ENCODE data around the gene TNFRSF6B. TPM values are rescaled to one million over a fixed set of nuclear protein-coding genes. Genes with fewer than 3 reads are reported as not detected.

Gene TNFRSF6B
- total RNA-seq, 5 donors from 2014 or later (not counting 1 experiment from before 2014, with no cell fraction given) = 0.37 to 1.5 (median 0.91) TPM; not detected in 1

GRCh38 chr20:63708301-63709148, 12.1 kb downstream of the TNFRSF6B start:
- CTCF ChIA-PET = interaction anchor here (0.5 to 1.6 kb wide), 6 partner anchors 11 to 171 kb away, joined by 3 to 20 read pairs (median 6); partner anchors contain the start of genes LIME1 (in 1 of the 2), PTK6 (in 1 of the 2) and TPD52L2 (in 1 of the 2)
- H3K27me3 ChIP-seq (replicated peaks in 1 of 2; ENCODE audit: control insufficient read depth in 2 of 2, extremely low read depth in 1 of 2, insufficient read depth in 2 of 2, low read length in 1 of 2) = no peaks in the 10 kb centered on the region
- DNase-seq (peak in 2 of 35 experiments; percentile 15 to 32), ATAC-seq (replicated peaks in 1 of 4) (peak in 3 of 4 experiments; percentile 2 to 9 (median 2))
- peaks cover 21 to 54% of the 10 kb centered on the region in 2 donors for H3K36me3 ChIP-seq (ENCODE audit: control insufficient read depth in 2 of 2, extremely low read depth in 1 of 2, insufficient read depth in 1 of 2, low read length in 1 of 2)
- WGBS (ENCODE audit: insufficient coverage) = 23% methylated on average over 65 of the region's 67 CpGs
- H3K27ac Mint-ChIP-seq = peak overlapping the region; percentile 46 to 66
- POLR2A ChIA-PET = interaction anchor here (0.6 to 1.0 kb wide), 4 partner anchors 27 to 488 kb away, joined by 3 read pairs; partner anchors contain the start of genes HELZ2 (in 1 of the 2) and LIME1 (in 1 of the 2)
- peaks cover 33% of the 10 kb centered on the region for H3K36me3 Mint-ChIP-seq
- peak overlapping the region; percentile 77 to 88 (median 78) for H3K4me3 Mint-ChIP-seq
- peaks cover 13 to 51% of the 10 kb centered on the region in 2 experiments for H3K4me1 ChIP-seq (ENCODE audit: control insufficient read depth in 1 of 2, extremely low read depth in 1 of 2, insufficient read depth in 2 of 2, low read length in 2 of 2)
- no peaks in the 10 kb centered on the region for H3K9me3 Mint-ChIP-seq
- H3K4me3 ChIP-seq (ENCODE audit: control insufficient read depth in 1 of 2, extremely low read depth in 1 of 2, low read length in 1 of 2) = peak overlapping the region; percentile 70 to 82
- no peaks in the 10 kb centered on the region for H3K27me3 Mint-ChIP-seq
- no peaks in the 10 kb centered on the region for H3K9me3 ChIP-seq
- H3K4me1 Mint-ChIP-seq = peaks cover 46 to 54% (median 51%) of the 10 kb centered on the region in 3 donors
- H3K27ac ChIP-seq (ENCODE audit: low read length) = peak overlapping the region; percentile 2

GRCh38 chr20:63709149-63709527, 12.7 kb downstream of the TNFRSF6B start:
- CTCF ChIA-PET = no interaction called here
- ATAC-seq (replicated peaks in 1 of 4) (no peak), DNase-seq (no peak)
- Histone ChIP-seq H3K36me3 (ENCODE audit: control insufficient read depth in 2 of 2, extremely low read depth in 1 of 2, insufficient read depth in 1 of 2, low read length in 1 of 2) (peaks cover 16 to 53% of the 10 kb centered on the region in 2 donors), H3K4me3 (ENCODE audit: control insufficient read depth in 1 of 2, extremely low read depth in 1 of 2, low read length in 1 of 2) (peak overlapping the region; percentile 70 to 82), H3K27me3 (replicated peaks in 1 of 2; ENCODE audit: control insufficient read depth in 2 of 2, extremely low read depth in 1 of 2, insufficient read depth in 2 of 2, low read length in 1 of 2) (no peaks in the 10 kb centered on the region), H3K9me3 (no peaks in the 10 kb centered on the region), H3K4me1 (ENCODE audit: control insufficient read depth in 1 of 2, extremely low read depth in 1 of 2, insufficient read depth in 2 of 2, low read length in 2 of 2) (peaks cover 13 to 54% of the 10 kb centered on the region in 2 experiments), H3K27ac (ENCODE audit: low read length) (no peak overlapping the region)
- POLR2A ChIA-PET = no interaction called here
- H3K4me1 Mint-ChIP-seq = peaks cover 46 to 57% (median 51%) of the 10 kb centered on the region in 3 donors
- H3K9me3 Mint-ChIP-seq = no peaks in the 10 kb centered on the region
- peak overlapping the region in 1 of 2 donors; percentile 66 for H3K27ac Mint-ChIP-seq
- no peaks in the 10 kb centered on the region for H3K27me3 Mint-ChIP-seq
- H3K4me3 Mint-ChIP-seq = peak overlapping the region; percentile 77 to 88 (median 78)
- peaks cover 36% of the 10 kb centered on the region for H3K36me3 Mint-ChIP-seq
- WGBS (ENCODE audit: insufficient coverage) = 91% methylated on average over 7 of the region's 17 CpGs

GRCh38 chr20:63711085-63711645, 14.7 kb downstream of the TNFRSF6B start:
- H3K4me1 ChIP-seq (ENCODE audit: control insufficient read depth in 1 of 2, extremely low read depth in 1 of 2, insufficient read depth in 2 of 2, low read length in 2 of 2) = peaks cover 13 to 47% of the 10 kb centered on the region in 2 experiments
- H3K27ac Mint-ChIP-seq = peak overlapping the region; percentile 31 to 34
- peaks cover 48 to 61% (median 59%) of the 10 kb centered on the region in 3 donors for H3K4me1 Mint-ChIP-seq
- WGBS (ENCODE audit: insufficient coverage) = 95% methylated on average over 7 of the region's 12 CpGs
- ATAC-seq (replicated peaks in 1 of 4) = no peak
- ChIA-PET POLR2A (no interaction called here), CTCF (no interaction called here)
- H3K36me3 Mint-ChIP-seq = peaks cover 47% of the 10 kb centered on the region
- H3K4me3 ChIP-seq (ENCODE audit: control insufficient read depth in 1 of 2, extremely low read depth in 1 of 2, low read length in 1 of 2) = no peak overlapping the region
- no peak for DNase-seq
- H3K4me3 Mint-ChIP-seq = peak overlapping the region in 1 of 3 donors; percentile 88
- H3K27ac ChIP-seq (ENCODE audit: low read length) = no peak overlapping the region
- no peaks in the 10 kb centered on the region for H3K9me3 ChIP-seq
- no peaks in the 10 kb centered on the region for H3K27me3 Mint-ChIP-seq
- H3K9me3 Mint-ChIP-seq = peaks cover 0 to 6% (median 2%) of the 10 kb centered on the region in 3 donors
- H3K36me3 ChIP-seq (ENCODE audit: control insufficient read depth in 2 of 2, extremely low read depth in 1 of 2, insufficient read depth in 1 of 2, low read length in 1 of 2) = peaks cover 17 to 44% of the 10 kb centered on the region in 2 donors
- H3K27me3 ChIP-seq (replicated peaks in 1 of 2; ENCODE audit: control insufficient read depth in 2 of 2, extremely low read depth in 1 of 2, insufficient read depth in 2 of 2, low read length in 1 of 2) = no peaks in the 10 kb centered on the region

- Histone ChIP-seq H3K36me3 (ENCODE audit: control insufficient read depth in 2 of 2, extremely low read depth in 1 of 2, insufficient read depth in 1 of 2, low read length in 1 of 2) (peaks cover 17 to 43% of the 10 kb centered on the region in 2 donors), H3K9me3 (no peaks in the 10 kb centered on the region), H3K27me3 (replicated peaks in 1 of 2; ENCODE audit: control insufficient read depth in 2 of 2, extremely low read depth in 1 of 2, insufficient read depth in 2 of 2, low read length in 1 of 2) (no peaks in the 10 kb centered on the region), H3K4me1 (ENCODE audit: control insufficient read depth in 1 of 2, extremely low read depth in 1 of 2, insufficient read depth in 2 of 2, low read length in 2 of 2) (peaks cover 13 to 36% of the 10 kb centered on the region in 2 experiments), H3K27ac (ENCODE audit: low read length) (no peak overlapping the region), H3K4me3 (ENCODE audit: control insufficient read depth in 1 of 2, extremely low read depth in 1 of 2, low read length in 1 of 2) (no peak overlapping the region)
- Mint-ChIP-seq H3K4me1 (peaks cover 44 to 62% (median 57%) of the 10 kb centered on the region in 3 donors), H3K9me3 (peaks cover 0 to 8% (median 2%) of the 10 kb centered on the region in 3 donors), H3K27me3 (no peaks in the 10 kb centered on the region), H3K36me3 (peaks cover 50% of the 10 kb centered on the region), H3K27ac (no peak overlapping the region), H3K4me3 (peak overlapping the region in 2 of 3 donors; percentile 0 to 48)
- POLR2A ChIA-PET = no interaction called here
- no peak for DNase-seq
- no peak for ATAC-seq (replicated peaks in 1 of 4)
- CTCF ChIA-PET = interaction anchor here in 1 of 2 donors (0.6 kb wide), 1 partner anchor 136 kb away, joined by 3 read pairs; no protein-coding TSS in a partner anchor
- WGBS (ENCODE audit: insufficient coverage) = no CpG with 5 or more reads among the region's 1 CpG
Observed at GRCh38 chr20:63712191-63712590, 15.7 kb downstream of the TNFRSF6B start.

- H3K36me3 ChIP-seq (ENCODE audit: control insufficient read depth in 2 of 2, extremely low read depth in 1 of 2, insufficient read depth in 1 of 2, low read length in 1 of 2) = peaks cover 17 to 52% of the 10 kb centered on the region in 2 donors
- WGBS (ENCODE audit: insufficient coverage) = no CpG with 5 or more reads among the region's 5 CpGs
- DNase-seq = no peak
- no peak overlapping the region for H3K4me3 ChIP-seq (ENCODE audit: control insufficient read depth in 1 of 2, extremely low read depth in 1 of 2, low read length in 1 of 2)
- no peaks in the 10 kb centered on the region for H3K27me3 Mint-ChIP-seq
- ATAC-seq (replicated peaks in 1 of 4) = no peak
- no peaks in the 10 kb centered on the region for H3K9me3 ChIP-seq
- H3K27ac ChIP-seq (ENCODE audit: low read length) = no peak overlapping the region
- ChIA-PET POLR2A (interaction anchor here in 1 of 2 donors (0.7 kb wide), 1 partner anchor 83 kb away, joined by 3 read pairs; no protein-coding TSS in a partner anchor), CTCF (no interaction called here)
- no peaks in the 10 kb centered on the region for H3K27me3 ChIP-seq (replicated peaks in 1 of 2; ENCODE audit: control insufficient read depth in 2 of 2, extremely low read depth in 1 of 2, insufficient read depth in 2 of 2, low read length in 1 of 2)
- H3K9me3 Mint-ChIP-seq = peaks cover 0 to 15% (median 8%) of the 10 kb centered on the region in 3 donors
- no peak overlapping the region for H3K27ac Mint-ChIP-seq
- peaks cover 6 to 20% of the 10 kb centered on the region in 2 experiments for H3K4me1 ChIP-seq (ENCODE audit: control insufficient read depth in 1 of 2, extremely low read depth in 1 of 2, insufficient read depth in 2 of 2, low read length in 2 of 2)
- H3K4me1 Mint-ChIP-seq = peaks cover 39 to 55% (median 53%) of the 10 kb centered on the region in 3 donors
- H3K36me3 Mint-ChIP-seq = peaks cover 66% of the 10 kb centered on the region
- H3K4me3 Mint-ChIP-seq = no peak overlapping the region
Observed at GRCh38 chr20:63714858-63715257, 18.4 kb downstream of the TNFRSF6B start.

GRCh38 chr20:63718996-63719395, 22.5 kb downstream of the TNFRSF6B start:
- Histone ChIP-seq H3K27ac (ENCODE audit: low read length) (no peak overlapping the region), H3K4me1 (ENCODE audit: control insufficient read depth in 1 of 2, extremely low read depth in 1 of 2, insufficient read depth in 2 of 2, low read length in 2 of 2) (peaks cover 3 to 19% of the 10 kb centered on the region in 2 experiments), H3K36me3 (ENCODE audit: control insufficient read depth in 2 of 2, extremely low read depth in 1 of 2, insufficient read depth in 1 of 2, low read length in 1 of 2) (peaks cover 11 to 43% of the 10 kb centered on the region in 2 donors), H3K9me3 (no peaks in the 10 kb centered on the region), H3K4me3 (ENCODE audit: control insufficient read depth in 1 of 2, extremely low read depth in 1 of 2, low read length in 1 of 2) (no peak overlapping the region), H3K27me3 (replicated peaks in 1 of 2; ENCODE audit: control insufficient read depth in 2 of 2, extremely low read depth in 1 of 2, insufficient read depth in 2 of 2, low read length in 1 of 2) (no peaks in the 10 kb centered on the region)
- peak overlapping the region in 1 of 2 donors; percentile 72 for H3K27ac Mint-ChIP-seq
- no peak for ATAC-seq (replicated peaks in 1 of 4)
- H3K27me3 Mint-ChIP-seq = no peaks in the 10 kb centered on the region
- H3K4me3 Mint-ChIP-seq = no peak overlapping the region
- 100% methylated on average over 1 of the region's 2 CpGs for WGBS (ENCODE audit: insufficient coverage)
- peaks cover 32 to 48% (median 44%) of the 10 kb centered on the region in 3 donors for H3K4me1 Mint-ChIP-seq
- peaks cover 57% of the 10 kb centered on the region for H3K36me3 Mint-ChIP-seq
- no peak for DNase-seq
- H3K9me3 Mint-ChIP-seq = peaks cover 0 to 15% (median 8%) of the 10 kb centered on the region in 3 donors
- CTCF ChIA-PET = interaction anchor here (0.6 to 0.7 kb wide), 2 partner anchors 10 to 66 kb away, joined by 3 to 6 read pairs; no protein-coding TSS in a partner anchor
- POLR2A ChIA-PET = interaction anchor here in 1 of 2 donors (0.7 kb wide), 1 partner anchor 10 kb away, joined by 6 read pairs; no protein-coding TSS in a partner anchor
